ENCODE data around the gene ACTR5. TPM values are rescaled to one million over a fixed set of nuclear protein-coding genes. Genes with fewer than 3 reads are reported as not detected.
"Not testable (repeated sequence)": the region's sequence is repeated elsewhere in the genome, so short reads cannot be mapped to it uniquely, and the experiment has no call there.

ACTR5 gene
- polyA plus RNA-seq, 4 donors, result 7.9 to 10.7 (median 9.1) TPM

DNA sequence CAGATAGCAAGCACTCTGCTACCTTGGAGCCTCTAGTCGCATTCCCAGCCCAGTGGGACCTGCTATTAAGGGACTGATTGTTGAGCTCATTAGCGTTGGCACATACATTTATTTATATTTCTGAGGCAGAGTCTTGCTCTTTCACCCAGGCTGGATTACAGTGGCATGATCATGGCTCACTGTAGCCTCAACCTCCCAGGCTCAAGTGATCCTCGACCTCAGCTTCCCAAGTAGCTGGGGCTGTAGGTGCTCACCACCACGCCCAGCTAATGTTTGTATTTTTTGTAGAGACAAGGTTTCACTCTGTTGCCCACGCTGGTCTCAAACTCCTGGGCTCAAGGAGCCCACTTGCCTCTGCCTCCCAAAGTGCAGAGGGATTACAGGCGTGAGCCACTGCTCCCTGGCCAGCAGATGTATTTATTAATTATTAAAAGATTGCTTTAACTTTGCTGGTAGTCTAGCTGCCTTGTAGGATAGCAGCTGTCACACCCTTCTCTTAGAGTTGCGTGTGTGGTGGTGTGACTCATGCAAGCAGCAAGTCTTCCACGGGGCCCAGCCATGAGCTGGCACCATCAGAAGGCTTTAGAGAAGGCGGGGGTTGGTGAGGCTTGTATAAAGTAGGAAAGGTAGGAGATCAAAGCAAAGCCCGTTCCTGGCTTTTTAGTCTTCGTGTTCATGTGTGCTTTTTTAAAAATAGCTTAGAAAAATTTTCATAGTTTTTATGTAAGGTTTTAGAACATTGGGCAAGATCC is 16.5 kb downstream of the ACTR5 start:
- no peak for DNase-seq (ENCODE audit: low read depth in 4 of 4, low spot score in 3 of 4)

DNA sequence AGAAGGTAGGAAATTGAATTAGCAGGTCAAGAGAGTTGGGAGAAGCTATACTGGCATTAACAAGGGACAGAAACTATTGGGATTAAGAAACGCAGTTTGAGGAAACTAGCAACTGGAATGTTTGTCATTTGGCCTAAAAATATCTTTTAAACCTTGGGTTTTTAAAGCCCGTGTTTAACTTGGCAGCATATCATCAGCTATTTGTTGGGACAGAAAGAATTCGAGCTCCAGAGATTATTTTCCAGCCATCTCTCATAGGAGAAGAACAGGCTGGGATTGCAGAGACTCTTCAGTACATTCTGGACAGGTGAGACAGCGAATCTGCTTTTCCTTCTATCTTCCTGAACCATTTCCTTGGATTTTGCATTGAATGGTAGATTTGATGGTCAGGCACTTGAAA is 17.8 kb downstream of the ACTR5 start:
- DNase-seq (ENCODE audit: low read depth in 4 of 4, low spot score in 3 of 4), result no peak

DNA sequence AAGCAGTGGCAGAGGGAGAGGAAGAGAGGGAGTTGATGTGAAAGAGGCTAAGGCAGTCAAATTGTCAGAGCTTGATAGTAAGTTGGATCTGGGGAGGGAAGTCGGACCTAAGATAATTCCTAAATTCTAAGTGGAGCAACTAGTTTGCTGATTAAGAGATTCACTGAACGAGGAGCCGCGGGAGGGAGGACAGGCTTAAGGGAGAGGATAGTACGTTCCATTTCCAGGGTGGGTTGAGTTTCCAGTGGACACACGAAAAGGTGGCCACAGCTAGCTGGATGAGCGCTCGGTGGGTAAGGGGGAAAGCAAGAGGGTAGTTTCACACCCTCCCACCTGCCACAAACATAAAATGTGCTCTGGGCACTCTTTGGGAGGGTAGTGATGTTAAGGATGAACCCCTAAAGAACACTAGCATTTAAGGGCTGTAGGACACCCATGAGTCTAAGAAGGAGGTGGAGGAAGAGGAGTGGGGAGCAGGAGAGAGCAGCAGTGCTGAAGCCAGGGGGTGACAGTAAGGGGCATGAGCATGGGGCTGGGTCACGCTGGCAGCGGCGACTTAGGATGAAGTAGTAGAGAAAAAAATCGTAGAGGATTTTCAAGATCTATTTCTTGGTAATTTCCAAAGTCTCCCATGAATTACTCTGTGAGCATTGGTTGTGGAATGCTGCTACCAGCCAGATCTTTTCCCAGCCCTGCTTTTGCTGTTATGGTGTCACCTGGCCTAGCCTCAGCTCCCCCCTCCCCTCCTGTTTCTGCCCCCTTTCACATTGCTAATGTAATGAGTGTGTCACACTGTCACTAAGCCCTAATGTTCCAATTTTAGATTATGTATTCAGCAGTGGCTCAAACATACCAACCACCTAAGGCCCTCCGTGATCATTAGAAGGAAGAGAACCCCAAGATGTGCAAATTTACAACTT is 21.4 kb downstream of the ACTR5 start:
- no peak for DNase-seq (ENCODE audit: low read depth in 4 of 4, low spot score in 3 of 4)

DNA sequence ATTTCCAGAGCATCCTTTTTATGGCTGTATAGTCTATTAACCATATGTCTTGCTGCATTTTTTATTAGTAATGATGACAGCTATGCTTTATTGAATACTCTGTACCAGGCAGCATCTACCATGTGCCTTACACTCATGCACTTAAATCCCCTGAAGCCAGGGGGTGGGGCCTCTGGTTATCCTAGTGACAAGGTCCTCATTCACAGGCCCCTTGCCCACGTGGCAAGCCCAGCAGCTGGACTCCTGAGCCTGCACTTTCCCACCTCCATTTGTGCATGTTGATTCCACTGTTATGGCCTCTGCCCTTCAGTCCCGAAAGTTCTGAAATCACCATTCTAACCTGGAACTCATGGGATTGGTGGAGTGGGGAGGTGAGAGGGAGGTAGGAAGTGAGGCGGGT is 22.3 kb downstream of the ACTR5 start:
- DNase-seq (ENCODE audit: low read depth in 4 of 4, low spot score in 3 of 4), result no peak

DNA sequence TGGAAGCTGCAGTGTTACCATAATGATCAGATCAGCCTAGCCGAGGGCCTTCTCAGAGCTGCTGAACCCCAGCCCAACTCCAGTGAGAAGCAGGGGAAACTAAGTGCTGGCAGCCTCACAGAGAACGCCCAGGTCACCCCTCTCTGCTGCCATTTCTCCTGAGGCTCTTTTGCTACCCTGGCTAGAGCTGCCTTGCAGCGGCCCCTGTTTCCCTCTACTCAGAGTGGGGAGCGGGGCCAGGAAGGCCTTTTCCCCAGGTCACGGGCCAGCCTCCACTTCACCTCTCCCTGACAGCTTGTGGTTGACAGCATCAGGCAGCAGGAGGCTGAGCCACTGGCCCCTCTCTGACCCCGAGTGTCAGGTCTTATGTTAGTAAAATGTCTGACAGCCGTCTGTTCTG is 22.7 kb downstream of the ACTR5 start:
- no peak for DNase-seq (ENCODE audit: low read depth in 4 of 4, low spot score in 3 of 4)

DNA sequence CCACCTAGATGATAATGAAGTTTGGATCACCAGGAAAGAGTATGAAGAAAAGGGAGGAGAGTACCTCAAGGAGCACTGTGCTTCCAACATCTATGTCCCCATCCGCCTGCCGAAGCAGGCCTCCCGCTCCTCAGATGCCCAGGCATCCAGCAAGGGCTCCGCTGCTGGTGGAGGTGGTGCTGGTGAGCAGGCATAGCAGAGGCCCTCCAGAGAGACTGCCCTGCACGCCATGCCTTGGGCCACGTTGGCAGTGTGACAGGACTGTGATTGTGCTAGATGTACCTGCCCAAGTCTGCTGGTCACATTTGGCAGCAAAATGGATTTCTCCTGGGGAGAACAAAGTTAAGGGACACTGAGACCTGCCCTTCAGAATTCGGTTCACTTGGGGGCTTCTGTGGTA is 23.4 kb downstream of the ACTR5 start:
- DNase-seq (ENCODE audit: low read depth in 4 of 4, low spot score in 3 of 4), result no peak

DNA sequence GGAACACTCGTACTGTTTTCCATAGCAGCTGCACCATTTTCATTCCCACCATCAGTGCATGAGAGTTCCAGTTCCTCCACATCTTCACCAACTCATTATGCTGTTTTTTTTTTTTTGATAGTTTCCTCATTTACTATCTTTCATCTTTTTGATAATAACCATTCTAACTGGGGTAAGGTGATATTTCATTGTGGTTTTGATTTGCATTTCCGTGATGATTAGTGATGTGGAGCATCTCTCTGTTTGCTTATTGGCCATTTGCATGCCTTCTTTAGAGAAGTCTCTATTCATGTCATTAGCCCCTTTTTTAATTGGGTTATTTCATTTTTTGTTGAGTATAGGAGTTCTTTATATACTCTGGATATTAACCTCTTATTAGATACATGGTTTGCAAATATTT is 25.9 kb downstream of the ACTR5 start:
- DNase-seq (ENCODE audit: low read depth in 4 of 4, low spot score in 3 of 4), result no peak

DNA sequence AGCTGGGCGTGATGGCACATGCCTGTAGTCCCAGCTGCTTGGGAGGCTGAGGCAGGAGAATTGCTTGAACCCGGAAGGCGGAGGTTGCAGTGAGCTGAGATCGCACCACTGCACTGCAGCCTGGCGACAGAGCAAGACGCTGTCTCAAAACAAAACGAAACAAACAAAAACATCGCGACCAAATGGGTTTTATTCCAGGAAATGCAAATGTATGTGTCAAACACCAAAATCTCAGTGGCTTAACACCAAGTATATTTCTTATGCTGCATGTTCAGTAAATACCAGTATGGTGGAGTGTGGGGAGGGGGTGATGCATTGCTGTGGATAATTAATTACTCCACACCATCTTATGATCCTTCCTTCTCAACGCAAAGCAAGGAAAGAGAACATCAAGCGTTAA is 28.1 kb downstream of the ACTR5 start:
- no peak for DNase-seq (ENCODE audit: low read depth in 4 of 4, low spot score in 3 of 4)

DNA sequence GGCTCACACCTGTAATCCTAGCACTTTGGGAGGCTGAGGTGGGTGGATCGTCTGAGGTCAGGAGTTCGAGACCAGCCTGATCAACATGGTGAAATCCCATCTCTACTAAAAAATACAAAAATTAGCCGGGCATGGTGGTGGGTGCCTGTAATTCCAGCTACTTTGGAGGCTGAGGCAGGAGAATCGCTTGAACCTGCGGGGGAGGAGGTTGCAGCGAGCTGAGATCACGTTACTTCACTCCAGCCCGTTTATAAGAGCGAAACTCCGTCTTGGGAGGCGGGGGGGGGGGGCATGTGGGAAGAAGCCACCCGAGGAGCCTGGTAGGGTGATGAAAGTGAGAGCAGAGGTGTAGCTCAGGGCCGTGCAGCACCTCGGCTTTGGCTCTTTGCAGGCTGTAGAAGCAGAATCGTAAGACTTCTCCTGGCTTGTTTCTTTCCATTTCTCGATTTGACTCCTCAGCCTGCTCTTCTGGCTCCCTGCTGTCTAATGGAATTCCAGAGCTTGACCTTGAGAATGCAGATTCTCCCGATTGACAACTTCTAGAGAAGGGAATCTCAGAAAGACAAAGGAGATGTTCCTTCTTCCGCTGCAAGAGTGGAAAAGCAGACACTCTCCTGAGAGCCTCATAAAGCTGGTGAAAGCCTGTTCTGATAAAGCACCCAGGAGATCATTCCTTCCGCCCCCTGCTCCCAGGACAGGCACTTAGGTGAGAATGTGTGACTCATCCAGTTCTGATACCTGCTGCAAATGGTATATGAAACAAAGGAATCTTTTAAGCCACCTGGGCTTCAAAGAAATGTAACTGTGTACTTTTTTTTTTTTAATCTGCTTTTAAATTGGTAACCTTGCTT is 31.2 kb downstream of the ACTR5 start:
- no peak for DNase-seq (ENCODE audit: low read depth in 4 of 4, low spot score in 3 of 4)

DNA sequence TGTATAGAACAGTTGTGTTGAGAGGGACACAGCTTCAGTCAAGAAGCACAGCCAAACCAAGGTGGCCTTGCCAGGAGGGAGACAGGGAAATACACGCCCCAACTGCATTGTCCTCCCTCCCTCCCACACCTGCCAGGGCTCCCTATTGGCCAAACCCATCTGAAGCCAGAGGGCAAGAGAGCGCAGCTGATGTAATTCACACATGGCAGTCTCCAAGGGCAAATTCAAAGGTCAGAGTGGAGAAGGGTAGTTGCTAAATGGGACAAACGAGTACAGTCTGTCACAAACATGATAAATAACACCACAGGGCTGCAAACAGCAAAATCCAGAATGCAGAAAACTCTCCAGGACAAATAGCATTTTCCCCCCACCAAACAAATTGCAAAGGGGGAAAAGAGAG is 34.0 kb downstream of the ACTR5 start:
- no peak for DNase-seq (ENCODE audit: low read depth in 4 of 4, low spot score in 3 of 4)

DNA sequence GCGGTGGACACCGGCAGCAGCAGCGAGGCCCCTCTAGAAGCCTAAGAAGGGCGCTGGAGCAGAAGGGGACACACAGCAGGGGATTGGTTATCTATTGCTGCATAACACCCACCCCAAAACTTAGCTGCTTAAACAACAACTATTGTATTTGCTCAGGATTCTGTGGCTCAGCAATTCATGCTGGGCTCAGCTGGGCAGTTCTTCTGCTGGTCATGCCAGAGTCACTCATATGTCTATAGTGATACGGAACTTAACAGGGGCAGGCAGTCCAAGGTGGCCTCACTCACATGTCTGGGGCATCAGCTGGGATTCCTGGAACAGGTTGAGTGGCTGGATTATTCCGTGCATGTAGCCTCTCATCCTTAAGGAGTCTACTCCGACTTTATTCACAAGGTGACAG is 39.6 kb downstream of the ACTR5 start:
- no peak for DNase-seq (ENCODE audit: low read depth in 4 of 4, low spot score in 3 of 4)

DNA sequence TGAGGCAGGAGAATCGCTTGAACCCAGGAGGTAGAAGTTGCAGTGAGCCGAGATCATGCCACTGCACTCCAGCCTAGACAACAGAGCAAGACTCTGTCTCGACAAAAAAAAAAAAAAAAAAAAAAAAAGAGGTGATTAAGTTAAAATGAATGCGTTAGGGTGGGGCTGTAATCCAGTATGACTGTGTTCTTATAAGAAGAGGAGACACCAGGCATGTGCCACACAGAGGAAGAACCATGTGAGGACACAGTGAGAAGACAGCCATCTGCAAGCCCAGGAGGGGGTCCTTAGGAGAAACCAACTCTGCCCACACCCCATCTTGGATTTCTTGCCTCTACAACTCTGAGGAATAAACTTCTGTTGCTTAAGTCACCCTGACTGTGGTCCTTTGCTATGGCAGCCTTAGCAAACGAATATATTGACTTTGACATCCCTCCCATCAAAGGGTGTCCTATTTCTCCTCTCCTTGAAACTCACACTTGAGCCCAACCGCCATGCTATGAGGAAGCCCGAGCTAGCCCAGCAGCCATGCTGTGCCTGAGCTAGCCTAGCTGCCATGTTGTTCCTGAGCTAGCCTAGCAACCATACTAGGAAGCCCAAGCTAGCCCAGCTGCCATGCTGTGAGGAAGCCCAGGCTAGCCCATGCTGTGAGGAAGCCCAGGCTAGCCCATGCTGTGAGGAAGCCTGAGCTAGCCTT is 41.4 kb downstream of the ACTR5 start:
- no peak for DNase-seq (ENCODE audit: low read depth in 4 of 4, low spot score in 3 of 4)

DNA sequence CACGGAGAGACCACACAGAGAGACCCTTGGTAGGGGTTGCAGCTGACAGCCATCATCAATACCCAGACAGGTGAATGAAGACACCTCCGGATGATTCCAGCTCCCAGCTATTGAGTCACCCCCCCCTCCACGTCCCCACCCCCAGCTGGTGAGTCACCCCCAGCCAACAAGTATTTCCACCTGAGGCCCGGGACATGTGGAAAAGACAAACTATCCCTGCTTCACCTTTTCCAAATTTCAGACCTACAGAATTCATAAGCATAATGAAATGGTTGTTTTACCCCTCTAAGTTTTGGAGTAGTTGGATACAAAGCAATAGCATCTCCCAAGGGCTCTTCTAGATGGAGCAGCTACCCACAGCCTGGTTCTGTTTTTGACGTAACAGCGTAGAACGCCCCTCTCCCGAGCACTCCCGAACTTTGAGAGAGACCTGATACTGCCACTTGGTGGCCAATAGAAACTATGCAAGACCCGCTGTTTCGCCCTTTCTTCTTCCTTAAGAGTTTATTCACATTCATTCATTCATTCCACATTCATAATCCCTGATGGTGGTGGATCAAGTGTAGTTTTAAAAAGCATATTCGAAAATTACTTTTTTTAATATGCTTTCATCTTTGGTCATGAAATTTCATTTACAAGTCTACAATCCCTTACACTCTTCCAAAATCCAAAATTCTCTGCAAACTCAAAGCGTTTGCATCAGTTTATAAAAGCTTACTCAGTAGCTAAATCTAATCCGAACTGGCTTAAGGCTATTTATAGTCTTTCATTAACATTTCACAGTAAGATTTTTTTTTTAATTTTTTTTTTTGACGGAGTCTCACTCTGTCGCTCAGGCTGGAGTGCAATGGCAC is 42.2 kb downstream of the ACTR5 start:
- DNase-seq (ENCODE audit: low read depth in 4 of 4, low spot score in 3 of 4), result no peak

DNA sequence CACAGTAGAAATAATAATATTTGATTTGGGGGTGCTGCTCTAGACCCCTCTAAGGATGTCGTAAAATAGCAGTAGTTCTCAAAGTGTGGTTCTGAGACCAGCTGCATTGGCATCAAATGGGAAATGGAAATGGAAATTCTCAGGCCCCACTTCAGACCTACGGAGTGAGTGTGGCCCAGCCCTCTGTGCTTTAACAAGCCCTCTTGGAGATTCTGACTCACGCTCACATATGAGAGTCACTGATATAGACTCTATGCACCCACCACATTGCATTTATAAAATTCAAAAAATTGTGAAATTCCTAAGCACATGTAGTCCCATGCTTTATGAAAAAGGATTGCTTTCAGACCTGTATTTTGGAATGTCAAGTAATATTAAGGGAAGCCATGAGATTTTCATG is 43.0 kb downstream of the ACTR5 start:
- DNase-seq (ENCODE audit: low read depth in 4 of 4, low spot score in 3 of 4), result no peak

DNA sequence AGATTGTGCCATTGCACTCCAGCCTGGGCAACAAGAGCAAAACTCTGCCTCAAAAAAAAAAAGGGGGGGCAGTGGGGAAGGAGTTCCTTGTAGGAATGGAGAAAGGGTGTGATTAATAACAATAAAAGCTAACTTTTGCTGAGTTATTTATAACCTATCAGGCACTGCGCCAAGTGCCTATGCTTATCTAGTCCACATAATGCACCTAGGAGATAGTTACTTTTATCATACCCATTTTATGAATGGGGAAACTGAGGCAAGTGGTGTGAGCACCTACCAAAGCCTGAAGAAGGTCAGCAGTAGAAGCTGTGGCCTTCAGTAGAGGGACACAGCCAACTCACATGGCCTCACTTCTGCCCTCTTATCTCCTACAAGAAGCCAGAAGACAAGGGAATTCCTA is 43.7 kb downstream of the ACTR5 start:
- no peak for DNase-seq (ENCODE audit: low read depth in 4 of 4, low spot score in 3 of 4)

DNA sequence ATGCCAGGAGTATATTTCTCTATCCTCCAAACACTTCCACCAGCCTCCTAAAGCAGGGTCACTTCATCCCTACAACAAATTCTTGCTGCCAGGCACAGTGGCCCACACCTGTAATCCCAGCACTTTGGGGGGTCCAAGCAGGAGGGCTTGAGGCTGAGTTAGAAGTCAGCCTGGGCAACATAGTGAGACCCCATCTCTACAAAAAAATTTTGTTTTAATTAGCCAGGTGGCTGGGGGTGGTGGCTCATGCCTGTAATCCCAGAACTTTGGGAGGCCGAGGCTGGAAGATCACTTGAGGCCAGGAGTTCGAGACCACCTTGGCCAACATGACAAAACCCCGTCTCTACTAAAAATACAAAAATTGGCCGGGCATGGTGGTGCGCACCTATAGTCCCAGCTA is 45.8 kb downstream of the ACTR5 start:
- not testable (repeated sequence) for DNase-seq (ENCODE audit: low read depth in 4 of 4, low spot score in 3 of 4)

DNA sequence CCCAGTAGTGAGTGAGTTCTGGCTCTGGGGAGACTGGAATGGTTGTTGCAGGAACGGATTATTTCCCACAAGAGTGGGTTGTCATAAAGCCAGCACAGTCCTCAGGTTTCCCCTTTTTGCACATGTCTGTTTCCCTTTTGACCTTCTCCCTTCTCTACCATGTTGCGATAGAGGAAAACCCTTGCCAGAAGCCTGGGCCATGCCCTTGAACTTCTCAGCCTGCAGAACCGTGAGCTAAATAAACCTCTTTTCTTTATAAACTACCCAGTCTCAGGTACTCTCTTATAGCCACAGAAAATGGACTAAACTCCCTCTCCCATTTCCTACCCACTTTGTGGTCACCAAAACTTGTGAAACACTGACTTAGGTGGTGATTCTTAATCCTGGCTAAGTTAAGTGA is 50.0 kb downstream of the ACTR5 start:
- no peak for DNase-seq (ENCODE audit: low read depth in 4 of 4, low spot score in 3 of 4)

DNA sequence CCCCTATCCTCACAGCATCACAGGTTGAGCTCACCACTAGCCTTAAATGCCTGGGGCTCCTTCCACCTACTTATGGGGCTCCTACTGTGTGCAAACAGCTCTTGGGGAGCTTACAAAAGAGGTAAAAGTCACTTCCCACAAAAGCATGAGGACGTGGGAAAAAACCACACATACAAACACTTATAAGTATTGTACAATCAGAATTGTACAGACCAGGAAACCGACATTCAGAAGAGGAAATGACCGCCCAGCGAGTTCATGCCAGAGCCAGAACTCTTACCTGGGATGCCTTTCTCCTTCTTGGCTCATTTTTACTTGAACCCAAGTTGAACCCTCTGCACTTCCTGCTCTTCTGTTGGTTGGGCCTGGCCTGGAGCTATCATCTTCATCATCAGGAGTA is 50.9 kb downstream of the ACTR5 start:
- DNase-seq (ENCODE audit: low read depth in 4 of 4, low spot score in 3 of 4), result no peak

DNA sequence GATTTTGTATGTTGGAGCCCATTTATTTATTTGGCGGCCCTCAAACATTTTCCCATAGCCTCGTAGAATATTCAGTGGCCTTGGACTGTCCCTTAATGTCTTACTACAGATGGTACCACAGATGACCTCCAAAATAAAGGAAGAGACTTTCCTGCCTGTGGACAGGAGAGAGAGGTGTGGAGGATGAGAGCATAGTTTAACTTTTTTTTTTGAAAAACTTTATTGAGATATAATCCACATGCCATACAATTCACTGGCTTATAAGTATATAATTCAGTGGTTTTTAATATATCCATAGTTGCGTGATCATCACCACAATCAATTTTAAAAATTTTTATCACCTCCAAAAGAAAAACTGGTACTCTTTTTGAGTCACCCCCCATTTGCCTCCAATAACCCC is 52.6 kb downstream of the ACTR5 start:
- no peak for DNase-seq (ENCODE audit: low read depth in 4 of 4, low spot score in 3 of 4)

DNA sequence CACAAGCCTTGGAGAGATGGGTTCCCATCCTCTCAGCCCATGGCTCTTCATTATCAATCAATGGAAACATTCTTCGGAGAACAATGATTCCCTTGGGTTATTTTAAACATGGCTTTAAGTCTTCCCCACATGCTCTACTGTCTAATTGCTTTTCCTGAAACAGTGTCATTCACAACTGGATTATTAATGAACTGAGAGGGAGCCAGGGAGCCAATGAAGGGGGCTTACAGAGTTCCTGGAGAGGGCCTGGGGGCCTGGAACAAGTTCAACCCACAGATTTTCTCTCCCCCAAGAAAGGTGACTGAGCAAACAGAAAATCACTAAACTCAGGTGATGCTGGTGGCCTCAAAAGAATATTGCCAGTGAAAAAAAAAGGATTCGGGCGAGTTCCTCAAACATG is 56.0 kb downstream of the ACTR5 start:
- DNase-seq (ENCODE audit: low read depth in 4 of 4, low spot score in 3 of 4), result no peak
